IMR-90 (cell line): Measurements from ENCODE around the gene ADCY4.

Experiments used
- BHLHE40 ChIP-seq: fragments of 150-350 bp; IDR thresholded peaks from 2 replicates; pipeline ENCODE4 v1.6.1; 2016; ENCODE audit warnings: mild to moderate bottlenecking, low read depth, low read length
- CEBPB ChIP-seq: IDR thresholded peaks from 2 replicates; pipeline ENCODE4 v1.6.1; 2012; ENCODE audit warnings: low read depth, low read length, improper control_type of control experiment
- CHD1 ChIP-seq: IDR thresholded peaks from 2 replicates; pipeline ENCODE4 v1.6.1; 2012; ENCODE audit warnings: low read depth, low read length, improper control_type of control experiment
- MAFK ChIP-seq: IDR thresholded peaks from 2 replicates; pipeline ENCODE4 v1.6.1; 2012; ENCODE audit warnings: low read depth, low read length, improper control_type of control experiment
- MAZ ChIP-seq: IDR thresholded peaks from 2 replicates; pipeline ENCODE4 v1.6.1; 2012; ENCODE audit warnings: low read depth, mild to moderate bottlenecking, low read length, improper control_type of control experiment, moderate library complexity, borderline replicate concordance
- POLR2A ChIP-seq: IDR thresholded peaks from 2 replicates; pipeline ENCODE4 v1.6.1; 2012; ENCODE audit warnings: mild to moderate bottlenecking, low read depth, low read length
- RAD21 ChIP-seq: IDR thresholded peaks from 2 replicates; pipeline ENCODE4 v1.6.1; 2012; ENCODE audit warnings: low read length, improper control_type of control experiment
- RFX5 ChIP-seq: IDR thresholded peaks from 2 replicates; pipeline ENCODE4 v1.8.0; 2012; ENCODE audit warnings: low read depth, mild to moderate bottlenecking, low read length, moderate library complexity
- SMC3 ChIP-seq: fragments of 150-350 bp; IDR thresholded peaks from 2 replicates; pipeline ENCODE4 v1.6.1; 2016; ENCODE audit warnings: low read depth, mild to moderate bottlenecking, antibody characterized with exemption, low read length, moderate library complexity
- TF ChIP-seq, protein P1 (sequence below): conservative IDR thresholded peaks from 2 replicates; pipeline ENCODE4 v1.5.1; 2012; ENCODE audit warnings: mild to moderate bottlenecking, low read depth, low read length, improper control_type of control experiment
- TF ChIP-seq, protein P2 (sequence below): fragments of 150-350 bp; IDR thresholded peaks from 2 replicates; pipeline ENCODE4 v1.6.1; 2016; ENCODE audit warnings: low read depth, mild to moderate bottlenecking, low read length, moderate library complexity, borderline replicate concordance
- TF ChIP-seq, protein P3 (sequence below): fragments of 150-350 bp; IDR thresholded peaks from 2 replicates; pipeline ENCODE4 v1.6.1; 2017; ENCODE audit warnings: mild to moderate bottlenecking, antibody characterized with exemption, low read length, low read depth

DNA sequence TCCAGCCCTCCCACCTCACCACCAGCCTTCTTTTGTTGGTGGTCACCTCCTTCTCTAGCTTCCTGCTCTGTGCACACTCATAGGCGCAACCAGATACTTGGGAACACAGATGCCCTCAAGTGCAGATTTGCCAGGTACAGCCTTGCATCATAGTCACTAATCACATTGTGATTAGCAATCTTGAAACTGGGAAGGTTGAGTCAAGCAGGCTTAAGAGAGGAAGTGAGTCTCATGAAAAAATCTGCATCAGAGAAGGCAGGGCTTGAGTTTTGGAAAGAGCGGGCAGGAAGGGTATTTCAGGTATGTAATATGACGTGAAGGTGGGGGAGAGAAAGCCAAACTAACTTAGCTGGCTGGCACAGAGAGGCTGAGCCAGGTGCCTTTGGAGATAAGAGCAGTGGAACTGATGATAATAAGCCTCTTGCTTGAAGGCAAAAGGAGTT lies 60.7 kb downstream of the ADCY4 start:
- TF ChIP-seq, protein P1, sequence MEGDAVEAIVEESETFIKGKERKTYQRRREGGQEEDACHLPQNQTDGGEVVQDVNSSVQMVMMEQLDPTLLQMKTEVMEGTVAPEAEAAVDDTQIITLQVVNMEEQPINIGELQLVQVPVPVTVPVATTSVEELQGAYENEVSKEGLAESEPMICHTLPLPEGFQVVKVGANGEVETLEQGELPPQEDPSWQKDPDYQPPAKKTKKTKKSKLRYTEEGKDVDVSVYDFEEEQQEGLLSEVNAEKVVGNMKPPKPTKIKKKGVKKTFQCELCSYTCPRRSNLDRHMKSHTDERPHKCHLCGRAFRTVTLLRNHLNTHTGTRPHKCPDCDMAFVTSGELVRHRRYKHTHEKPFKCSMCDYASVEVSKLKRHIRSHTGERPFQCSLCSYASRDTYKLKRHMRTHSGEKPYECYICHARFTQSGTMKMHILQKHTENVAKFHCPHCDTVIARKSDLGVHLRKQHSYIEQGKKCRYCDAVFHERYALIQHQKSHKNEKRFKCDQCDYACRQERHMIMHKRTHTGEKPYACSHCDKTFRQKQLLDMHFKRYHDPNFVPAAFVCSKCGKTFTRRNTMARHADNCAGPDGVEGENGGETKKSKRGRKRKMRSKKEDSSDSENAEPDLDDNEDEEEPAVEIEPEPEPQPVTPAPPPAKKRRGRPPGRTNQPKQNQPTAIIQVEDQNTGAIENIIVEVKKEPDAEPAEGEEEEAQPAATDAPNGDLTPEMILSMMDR, result no peak
- TF ChIP-seq POLR2A (no peak), SMC3 (no peak), RFX5 (no peak), BHLHE40 (no peak), CHD1 (no peak), MAFK (no peak), CEBPB (0 out of 2 replicates have a peak, but pooled peaks have one; percentile 34), RAD21 (no peak), MAZ (no peak)
- TF ChIP-seq, protein P2, sequence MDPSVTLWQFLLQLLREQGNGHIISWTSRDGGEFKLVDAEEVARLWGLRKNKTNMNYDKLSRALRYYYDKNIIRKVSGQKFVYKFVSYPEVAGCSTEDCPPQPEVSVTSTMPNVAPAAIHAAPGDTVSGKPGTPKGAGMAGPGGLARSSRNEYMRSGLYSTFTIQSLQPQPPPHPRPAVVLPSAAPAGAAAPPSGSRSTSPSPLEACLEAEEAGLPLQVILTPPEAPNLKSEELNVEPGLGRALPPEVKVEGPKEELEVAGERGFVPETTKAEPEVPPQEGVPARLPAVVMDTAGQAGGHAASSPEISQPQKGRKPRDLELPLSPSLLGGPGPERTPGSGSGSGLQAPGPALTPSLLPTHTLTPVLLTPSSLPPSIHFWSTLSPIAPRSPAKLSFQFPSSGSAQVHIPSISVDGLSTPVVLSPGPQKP, result no peak
- TF ChIP-seq, protein P3, sequence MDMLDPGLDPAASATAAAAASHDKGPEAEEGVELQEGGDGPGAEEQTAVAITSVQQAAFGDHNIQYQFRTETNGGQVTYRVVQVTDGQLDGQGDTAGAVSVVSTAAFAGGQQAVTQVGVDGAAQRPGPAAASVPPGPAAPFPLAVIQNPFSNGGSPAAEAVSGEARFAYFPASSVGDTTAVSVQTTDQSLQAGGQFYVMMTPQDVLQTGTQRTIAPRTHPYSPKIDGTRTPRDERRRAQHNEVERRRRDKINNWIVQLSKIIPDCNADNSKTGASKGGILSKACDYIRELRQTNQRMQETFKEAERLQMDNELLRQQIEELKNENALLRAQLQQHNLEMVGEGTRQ, result no peak
